H9 (cell line): Measurements from ENCODE around the gene KLHL1. TPM values are rescaled to one million over a fixed set of nuclear protein-coding genes. Genes with fewer than 3 reads are reported as not detected.

ENCODE experiments used
- DNase-seq: peaks from one replicate; pipeline ENCODE4 v3.0.0-alpha.2; 2017
- H2AFZ ChIP-seq: one replicate; pipeline ENCODE4 v1.6.1; 2013; ENCODE audit warnings: mild to moderate bottlenecking, low read length, control low read depth, moderate library complexity
- H2AK5ac ChIP-seq: 2 replicates; pipeline ENCODE4 v1.6.1; 2013; ENCODE audit warnings: low read length, control low read depth, mixed read lengths; ENCODE audit not compliant: insufficient read length
- H2BK120ac ChIP-seq: one replicate; pipeline ENCODE4 v1.6.1; 2013; ENCODE audit warnings: low read depth, mild to moderate bottlenecking, low read length, control low read depth, inconsistent platforms; ENCODE audit not compliant: poor library complexity, severe bottlenecking
- H2BK12ac ChIP-seq: 2 replicates; pipeline ENCODE4 v1.6.1; 2013; ENCODE audit warnings: low read length, control low read depth, mixed read lengths, low read depth; ENCODE audit not compliant: insufficient read length
- H2BK15ac ChIP-seq: 2 replicates; pipeline ENCODE4 v1.6.1; 2013; ENCODE audit warnings: low read depth, low read length, control low read depth
- H2BK20ac ChIP-seq: one replicate; pipeline ENCODE4 v1.6.1; 2013; ENCODE audit warnings: low read depth, mild to moderate bottlenecking, low read length, control low read depth, inconsistent platforms; ENCODE audit not compliant: poor library complexity, severe bottlenecking
- H2BK5ac ChIP-seq: 2 replicates; pipeline ENCODE4 v1.6.1; 2013; ENCODE audit warnings: low read length, control low read depth, mixed read lengths; ENCODE audit not compliant: insufficient read length
- H3K14ac ChIP-seq: 2 replicates; pipeline ENCODE4 v1.6.1; 2013; ENCODE audit warnings: low read length, control low read depth; ENCODE audit not compliant: insufficient read depth
- H3K18ac ChIP-seq: 2 replicates; pipeline ENCODE4 v1.6.1; 2013; ENCODE audit warnings: low read depth, mild to moderate bottlenecking, mixed read lengths, low read length, control low read depth; ENCODE audit not compliant: insufficient read length
- H3K23ac ChIP-seq: 2 replicates; pipeline ENCODE4 v1.6.1; 2013; ENCODE audit warnings: low read length, control low read depth, mixed read lengths, low read depth; ENCODE audit not compliant: insufficient read length
- H3K23me2 ChIP-seq: 2 replicates; pipeline ENCODE4 v1.6.1; 2013; ENCODE audit warnings: low read depth, mild to moderate bottlenecking, mixed read lengths, low read length, control low read depth; ENCODE audit not compliant: insufficient read length, poor library complexity, severe bottlenecking
- H3K27ac ChIP-seq: 2 replicates; pipeline ENCODE4 v1.5.1; 2013; ENCODE audit warnings: low read length, control low read depth, mixed read lengths, low read depth; ENCODE audit not compliant: insufficient read length
- H3K27me3 ChIP-seq: 2 replicates; pipeline ENCODE4 v1.6.1; 2013; ENCODE audit warnings: low read length, control low read depth, inconsistent platforms; ENCODE audit not compliant: insufficient read depth
- H3K4ac ChIP-seq: 2 replicates; pipeline ENCODE4 v1.6.1; 2013; ENCODE audit warnings: low read depth, mild to moderate bottlenecking, control low read depth, inconsistent platforms, low read length, moderate library complexity
- H3K4me1 ChIP-seq: 2 replicates; pipeline ENCODE4 v1.6.1; 2013; ENCODE audit warnings: low read length, control low read depth, inconsistent platforms; ENCODE audit not compliant: insufficient read depth
- H3K4me2 ChIP-seq: 2 replicates; pipeline ENCODE4 v1.6.1; 2013; ENCODE audit warnings: low read length, control low read depth, mixed read lengths; ENCODE audit not compliant: insufficient read length, insufficient read depth
- H3K56ac ChIP-seq: 2 replicates; pipeline ENCODE4 v1.6.1; 2013; ENCODE audit warnings: low read depth, mild to moderate bottlenecking, mixed read lengths, low read length, control low read depth; ENCODE audit not compliant: insufficient read length
- H3K79me1 ChIP-seq: 2 replicates; pipeline ENCODE4 v1.6.1; 2013; ENCODE audit warnings: low read depth, mild to moderate bottlenecking, moderate library complexity, low read length, control low read depth, inconsistent platforms; ENCODE audit not compliant: insufficient read depth, poor library complexity, severe bottlenecking
- H3K79me2 ChIP-seq: 2 replicates; pipeline ENCODE4 v1.6.1; 2013; ENCODE audit warnings: low read length, control low read depth, inconsistent platforms; ENCODE audit not compliant: insufficient read depth
- H3K9ac ChIP-seq: 2 replicates; pipeline ENCODE4 v1.6.1; 2013; ENCODE audit warnings: low read length, control low read depth, mixed read lengths; ENCODE audit not compliant: insufficient read length; ENCODE audit errors: extremely low read depth
- H3K9me3 ChIP-seq: one replicate; pipeline ENCODE4 v1.6.1; 2013; ENCODE audit warnings: low read depth, low read length, inconsistent platforms; ENCODE audit not compliant: control insufficient read depth
- H3T11ph ChIP-seq: one replicate; pipeline ENCODE4 v1.6.1; 2013; ENCODE audit warnings: mild to moderate bottlenecking, low read length, control low read depth, inconsistent platforms
- H4K20me1 ChIP-seq: one replicate; pipeline ENCODE4 v1.6.1; 2013; ENCODE audit not compliant: control insufficient read depth, insufficient read length, insufficient read depth
- H4K5ac ChIP-seq: 2 replicates; pipeline ENCODE4 v1.6.1; 2013; ENCODE audit warnings: low read depth, mild to moderate bottlenecking, mixed read lengths, low read length, control low read depth; ENCODE audit not compliant: insufficient read length
- H4K8ac ChIP-seq: replicated peaks from 2 replicates; pipeline ENCODE4 v1.6.1; 2013; ENCODE audit warnings: low read length, control low read depth, mixed read lengths, low read depth; ENCODE audit not compliant: insufficient read length
- H4K91ac ChIP-seq: 2 replicates; pipeline ENCODE4 v1.6.1; 2013; ENCODE audit warnings: low read depth, mild to moderate bottlenecking, moderate library complexity, mixed read lengths, low read length, control low read depth; ENCODE audit not compliant: insufficient read length
- H3K27ac Mint-ChIP-seq, 3 experiments: 2 replicates in 2 of 3; 3 replicates in 1 of 3; pipeline ENCODE4 v1.8.0; 2020 to 2021; ENCODE audit warnings: mixed read lengths in 3 of 3, mild to moderate bottlenecking in 1 of 3, moderate library complexity in 1 of 3
- H3K27me3 Mint-ChIP-seq: 2 replicates; pipeline ENCODE4 v1.8.0; 2021; ENCODE audit warnings: low read depth, mild to moderate bottlenecking, moderate library complexity, mixed read lengths
- H3K36me3 Mint-ChIP-seq, 3 experiments: 2 replicates in 2 of 3; 3 replicates in 1 of 3; pipeline ENCODE4 v1.8.0; 2020 to 2021; ENCODE audit warnings: low read depth in 3 of 3, mixed read lengths in 3 of 3; ENCODE audit not compliant: insufficient read depth in 1 of 3
- H3K4me1 Mint-ChIP-seq, 2 experiments: 2 replicates each; pipeline ENCODE4 v1.8.0; 2020; ENCODE audit warnings: mixed read lengths in 2 of 2
- H3K4me3 Mint-ChIP-seq, 2 experiments: 2 replicates in 1 of 2; 3 replicates in 1 of 2; pipeline ENCODE4 v1.8.0; 2020 to 2021; ENCODE audit warnings: mild to moderate bottlenecking in 2 of 2, mixed read lengths in 2 of 2, moderate library complexity in 1 of 2
- H3K9me3 Mint-ChIP-seq, 2 experiments: 2 replicates in 1 of 2; 3 replicates in 1 of 2; pipeline ENCODE4 v1.8.0; 2020; ENCODE audit warnings: mild to moderate bottlenecking in 2 of 2, mixed read lengths in 2 of 2, moderate library complexity in 1 of 2
- CTCF ChIP-seq: fragments of 200-600 bp; sonication (generic); conservative IDR thresholded peaks from 3 replicates; pipeline ENCODE4 v1.8.0; 2021; ENCODE audit warnings: antibody characterized with exemption, mild to moderate bottlenecking
- WGBS: extraction: QIAGEN DNeasy Blood & Tissue Kit; methylation state at CpG from one replicate; pipeline ENCODE4 v1.1.7; 2013; ENCODE audit warnings: missing lambda C conversion rate, low lambda C conversion rate, mixed read lengths; ENCODE audit not compliant: insufficient read length; ENCODE audit errors: extremely low coverage; 5-methylcytosine and 5-hydroxymethylcytosine counted together
- total RNA-seq: library from RNA; stranded (reverse); gene quantifications from 2 replicates; pipeline ENCODE4 v1.2.1, GENCODE V29; 2021

KLHL1 gene
- total RNA-seq, 1 experiment from 2014 or later = not detected

DNA sequence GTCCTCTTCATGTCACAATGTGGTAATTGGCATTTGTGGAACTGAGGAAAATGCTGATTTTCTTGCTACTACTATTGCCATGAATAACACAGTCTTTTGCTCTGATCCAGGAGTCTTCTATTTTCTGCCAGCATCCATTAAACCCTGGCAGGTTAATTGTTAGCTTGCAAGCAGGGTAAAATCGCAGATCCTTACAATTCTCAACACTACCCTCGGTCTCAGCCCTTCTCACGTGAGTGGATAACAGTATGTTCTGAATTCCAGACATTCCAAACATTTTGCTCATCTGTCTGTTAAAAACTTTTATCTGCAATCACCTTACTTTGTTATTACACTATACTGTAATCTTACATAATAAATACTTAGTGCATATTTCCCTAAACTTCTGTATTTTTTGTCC, 251.9 kb downstream of the KLHL1 start:
- no peak for DNase-seq
- H3K79me1 ChIP-seq = no peaks in the 10 kb centered on the region
- no peaks in the 10 kb centered on the region for H3K36me3 Mint-ChIP-seq
- H3K4me2 ChIP-seq = no peak overlapping the region
- no peak overlapping the region for H3K23ac ChIP-seq
- no peaks in the 10 kb centered on the region for H4K20me1 ChIP-seq
- no peak for TF ChIP-seq CTCF
- H3K9me3 ChIP-seq = no peaks in the 10 kb centered on the region
- no peak overlapping the region for H3K18ac ChIP-seq
- H2AK5ac ChIP-seq = no peak overlapping the region
- no peak overlapping the region for H4K91ac ChIP-seq
- no peak overlapping the region for H3T11ph ChIP-seq
- H3K9ac ChIP-seq = no peak overlapping the region
- no peak overlapping the region for H2BK120ac ChIP-seq
- no peak overlapping the region for H2AFZ ChIP-seq
- no peaks in the 10 kb centered on the region for H3K79me2 ChIP-seq
- H3K27me3 ChIP-seq = no peaks in the 10 kb centered on the region
- no peak overlapping the region for H4K5ac ChIP-seq
- no peak overlapping the region for H3K4me3 Mint-ChIP-seq
- peak overlapping the region in 2 of 3 experiments; percentile 77 to 87; a peak in 4 of 7 replicates for H3K27ac Mint-ChIP-seq
- H3K4me1 Mint-ChIP-seq = peaks cover 11 to 15% of the 10 kb centered on the region in 2 experiments
- H3K14ac ChIP-seq = no peak overlapping the region
- no peaks in the 10 kb centered on the region for H3K23me2 ChIP-seq
- no peak overlapping the region for H3K4ac ChIP-seq
- no peak overlapping the region for H2BK15ac ChIP-seq
- H2BK5ac ChIP-seq = no peak overlapping the region
- no peaks in the 10 kb centered on the region for H3K27me3 Mint-ChIP-seq
- H3K27ac ChIP-seq = peak overlapping the region; percentile 18
- no peak overlapping the region for H2BK20ac ChIP-seq
- H3K9me3 Mint-ChIP-seq = no peaks in the 10 kb centered on the region
- H4K8ac ChIP-seq = no peak overlapping the region
- no CpG with 5 or more reads among the region's 3 CpGs for WGBS
- no peak overlapping the region for H3K56ac ChIP-seq
- H3K4me1 ChIP-seq = peaks cover 2% of the 10 kb centered on the region; the same call in 1 of the 2 replicates
- no peak overlapping the region for H2BK12ac ChIP-seq
